ENCODE data around the gene CYFIP2.
A peak's percentile ranks its signal among the peaks of the same experiment; 100 is the strongest.

Gene CYFIP2

DNA sequence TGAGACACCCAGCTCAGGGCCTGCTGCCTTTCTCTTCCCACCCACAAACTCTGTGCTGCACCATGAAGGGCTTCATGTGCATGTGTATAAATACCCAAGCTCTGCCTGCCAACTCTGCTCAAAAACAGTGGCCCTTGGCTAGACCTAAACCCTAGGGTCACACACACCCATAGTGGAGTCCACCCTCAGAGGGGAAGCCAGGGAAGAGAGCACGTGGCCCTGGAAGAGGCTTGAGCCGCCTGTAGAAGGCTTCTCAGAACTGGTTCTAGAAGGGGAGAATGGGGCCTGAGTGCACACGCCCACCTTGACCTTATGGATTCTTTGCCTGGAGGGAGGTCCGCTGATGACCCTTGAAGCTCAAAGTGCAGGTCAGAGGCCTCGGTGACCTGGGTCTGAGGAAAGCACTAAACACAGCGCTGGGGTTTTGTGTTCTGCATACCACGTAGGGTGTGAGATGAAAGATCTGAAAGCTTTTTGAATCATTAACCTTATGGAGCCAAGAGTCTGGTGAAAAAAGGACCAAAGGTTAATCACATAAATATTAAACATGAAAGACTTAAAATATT, 60.6 kb downstream of the CYFIP2 start:
- DNase-seq (ENCODE audit: low read depth), result no peak

DNA sequence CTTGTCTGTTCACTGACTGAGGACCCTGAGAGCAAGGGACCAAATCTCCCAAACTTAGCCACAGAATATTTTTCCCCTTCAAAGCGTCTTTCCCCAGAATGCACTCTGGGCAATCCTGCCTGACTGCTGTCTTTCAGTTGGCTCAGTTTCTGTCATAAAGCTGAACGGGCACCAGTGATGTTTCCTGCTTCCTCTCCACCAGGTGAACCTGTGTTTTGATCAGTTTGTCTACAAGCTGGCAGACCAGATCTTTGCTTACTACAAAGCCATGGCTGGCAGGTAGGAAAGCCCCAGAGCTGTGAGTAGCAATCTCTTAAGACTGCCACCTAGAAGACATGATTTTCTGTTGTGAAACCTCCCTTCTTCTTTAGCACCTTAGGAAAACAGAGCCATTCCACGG, 61.8 kb downstream of the CYFIP2 start:
- DNase-seq (ENCODE audit: low read depth), result no peak

DNA sequence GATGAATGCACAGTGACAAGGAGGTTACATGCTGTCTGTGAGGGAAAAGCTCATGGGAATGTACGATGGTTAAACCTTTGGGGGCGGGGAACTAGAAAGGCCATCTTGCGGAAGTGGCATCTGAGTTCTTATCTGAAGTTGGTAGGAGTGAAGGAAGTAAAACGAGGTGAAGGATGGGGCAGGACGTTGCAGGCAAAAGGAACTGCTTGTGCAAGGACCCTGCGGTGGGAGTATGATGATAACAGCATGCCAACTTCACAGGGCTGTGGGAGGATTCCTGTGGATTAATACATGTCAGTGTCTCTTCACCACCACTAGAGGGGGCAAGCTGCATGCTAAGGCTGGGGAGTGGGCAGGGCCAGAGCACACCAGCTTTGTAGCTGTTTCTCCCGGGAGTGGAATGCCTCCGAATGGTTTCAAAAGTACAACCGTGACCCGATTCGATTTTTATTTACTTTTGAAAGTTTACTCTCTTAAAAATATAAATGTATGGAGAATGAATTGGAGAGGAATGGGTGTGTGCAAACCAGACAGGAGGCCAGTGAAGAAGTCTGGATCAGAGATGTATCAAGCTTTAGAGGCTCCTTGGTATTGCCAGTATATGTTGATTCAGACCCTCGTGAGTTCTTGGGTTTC, 62.5 kb downstream of the CYFIP2 start:
- DNase-seq (ENCODE audit: low read depth), result peak; percentile 72

DNA sequence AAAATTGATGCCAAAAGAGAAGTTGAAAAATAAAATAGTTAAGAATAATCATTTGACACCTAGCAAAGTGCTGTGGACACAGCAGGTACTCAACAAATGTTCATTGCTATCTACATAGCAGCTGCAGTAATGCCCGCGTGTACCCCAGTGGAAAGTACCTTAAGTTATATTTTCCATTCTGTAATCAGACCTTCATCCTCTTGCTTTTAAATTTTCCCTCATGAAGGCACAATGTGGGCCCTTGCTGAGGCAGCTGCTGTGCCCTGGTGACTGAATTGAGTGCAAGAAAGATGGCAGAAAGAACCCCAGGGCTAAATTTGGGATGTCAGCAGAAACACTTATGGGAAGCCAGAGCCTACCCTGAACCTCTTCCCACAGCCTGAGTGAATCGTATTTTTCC, 65.9 kb downstream of the CYFIP2 start:
- DNase-seq (ENCODE audit: low read depth), result no peak

DNA sequence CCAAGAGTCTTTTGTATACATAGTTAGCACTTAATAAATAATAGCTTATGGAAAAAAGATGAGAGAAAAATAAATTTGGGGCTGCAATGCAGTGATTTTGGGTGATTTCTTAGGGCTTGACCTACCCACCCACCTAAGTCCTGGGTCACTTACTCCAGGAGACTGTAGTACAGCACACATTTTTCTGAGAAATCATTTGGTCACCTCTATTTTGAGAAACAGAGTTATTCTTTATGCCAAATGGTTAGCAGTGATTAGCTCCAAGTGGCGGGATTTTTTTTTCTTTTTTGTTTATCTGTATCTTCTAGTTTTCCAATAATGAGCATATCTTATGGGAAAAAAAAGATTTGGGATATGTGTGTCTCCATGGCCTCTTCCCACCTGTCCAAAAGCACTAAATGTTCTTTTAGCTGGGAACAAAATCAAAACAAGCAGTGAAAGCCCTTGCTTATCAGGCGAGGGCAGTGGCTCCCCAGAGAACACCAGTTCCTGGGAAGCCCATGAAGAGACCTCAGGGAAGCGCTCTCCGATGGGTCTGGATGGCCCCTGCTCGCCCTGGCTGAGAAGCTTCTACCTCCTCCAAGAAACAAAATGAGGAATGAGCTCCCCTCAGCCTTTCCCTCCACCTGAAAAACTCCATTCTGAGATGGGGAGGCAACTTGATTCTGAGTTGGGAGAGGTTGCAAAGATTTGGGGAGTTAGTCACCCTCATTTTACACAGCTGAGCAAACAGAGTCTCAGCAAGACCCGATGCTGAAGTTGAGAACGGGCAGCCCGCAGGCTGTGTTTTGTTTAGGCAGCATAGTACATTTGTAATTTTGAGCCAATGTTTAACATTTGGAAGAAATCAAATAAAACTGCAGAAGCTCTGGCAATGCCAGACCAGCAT, 69.9 kb downstream of the CYFIP2 start:
- peak; percentile 66 for DNase-seq (ENCODE audit: low read depth)

DNA sequence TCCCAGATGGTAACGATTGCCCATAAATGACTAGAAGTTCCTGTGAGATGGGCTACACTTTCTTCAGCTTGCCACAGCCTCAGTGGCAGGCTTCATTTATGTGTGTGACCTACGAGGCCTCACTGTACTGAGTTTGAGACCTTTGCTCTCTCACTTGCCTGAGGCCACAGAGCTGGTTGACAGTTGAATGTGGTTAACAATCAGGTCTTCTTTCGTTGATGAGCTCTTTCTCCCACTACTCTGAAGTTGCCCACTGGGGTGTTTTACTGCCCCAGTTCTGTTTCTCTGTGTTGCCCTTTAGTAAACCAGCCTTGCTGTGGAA, 70.5 kb downstream of the CYFIP2 start:
- no peak for DNase-seq (ENCODE audit: low read depth)

DNA sequence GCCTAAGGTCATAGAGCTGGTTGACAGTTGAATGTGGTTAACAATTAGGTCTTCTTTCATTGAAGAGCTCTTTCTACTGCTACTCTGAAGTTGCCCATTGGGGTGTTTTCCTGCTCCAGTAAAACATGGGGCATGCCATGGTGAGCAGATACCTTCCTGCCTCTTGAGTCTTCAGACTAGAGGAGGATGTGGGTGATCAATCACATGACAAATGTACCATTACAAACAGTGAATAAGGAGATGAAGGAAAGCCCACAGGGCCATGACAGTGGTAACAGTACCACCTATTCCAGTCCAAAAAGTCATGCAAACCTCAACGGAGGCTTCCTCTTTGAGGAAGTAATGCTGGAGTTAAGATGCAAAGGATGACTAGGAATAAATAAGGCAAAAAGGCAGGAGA, 73.5 kb downstream of the CYFIP2 start:
- no peak for DNase-seq (ENCODE audit: low read depth)

DNA sequence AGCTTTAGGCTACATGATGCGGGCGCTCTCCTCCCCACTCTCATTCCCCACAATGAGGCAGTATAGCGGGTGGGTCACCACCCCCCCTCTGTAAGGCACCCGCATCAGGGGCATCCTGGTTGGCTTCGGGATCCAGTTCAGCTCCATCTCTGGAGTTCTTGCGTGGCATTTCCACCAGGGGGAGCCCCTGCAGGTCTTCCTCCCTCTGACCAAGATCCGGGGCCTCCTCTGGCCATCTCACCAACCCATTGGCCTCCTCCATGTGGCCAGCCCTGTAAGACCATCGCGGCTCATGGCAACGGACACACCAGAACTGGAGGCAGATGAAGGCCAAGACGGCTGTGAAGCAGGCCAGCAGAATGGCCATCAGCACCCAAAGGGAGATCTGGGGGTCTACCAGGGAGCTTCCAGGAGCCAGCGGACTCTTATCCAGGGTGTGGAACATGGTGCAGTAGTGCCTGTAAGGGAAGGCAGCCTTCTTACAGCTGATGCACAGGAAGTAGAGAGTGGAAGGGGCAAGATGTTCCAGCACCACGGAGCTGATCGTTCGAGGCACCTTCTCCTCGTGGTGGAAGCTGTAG, 77.0 kb downstream of the CYFIP2 start:
- DNase-seq (ENCODE audit: low read depth), result no peak

DNA sequence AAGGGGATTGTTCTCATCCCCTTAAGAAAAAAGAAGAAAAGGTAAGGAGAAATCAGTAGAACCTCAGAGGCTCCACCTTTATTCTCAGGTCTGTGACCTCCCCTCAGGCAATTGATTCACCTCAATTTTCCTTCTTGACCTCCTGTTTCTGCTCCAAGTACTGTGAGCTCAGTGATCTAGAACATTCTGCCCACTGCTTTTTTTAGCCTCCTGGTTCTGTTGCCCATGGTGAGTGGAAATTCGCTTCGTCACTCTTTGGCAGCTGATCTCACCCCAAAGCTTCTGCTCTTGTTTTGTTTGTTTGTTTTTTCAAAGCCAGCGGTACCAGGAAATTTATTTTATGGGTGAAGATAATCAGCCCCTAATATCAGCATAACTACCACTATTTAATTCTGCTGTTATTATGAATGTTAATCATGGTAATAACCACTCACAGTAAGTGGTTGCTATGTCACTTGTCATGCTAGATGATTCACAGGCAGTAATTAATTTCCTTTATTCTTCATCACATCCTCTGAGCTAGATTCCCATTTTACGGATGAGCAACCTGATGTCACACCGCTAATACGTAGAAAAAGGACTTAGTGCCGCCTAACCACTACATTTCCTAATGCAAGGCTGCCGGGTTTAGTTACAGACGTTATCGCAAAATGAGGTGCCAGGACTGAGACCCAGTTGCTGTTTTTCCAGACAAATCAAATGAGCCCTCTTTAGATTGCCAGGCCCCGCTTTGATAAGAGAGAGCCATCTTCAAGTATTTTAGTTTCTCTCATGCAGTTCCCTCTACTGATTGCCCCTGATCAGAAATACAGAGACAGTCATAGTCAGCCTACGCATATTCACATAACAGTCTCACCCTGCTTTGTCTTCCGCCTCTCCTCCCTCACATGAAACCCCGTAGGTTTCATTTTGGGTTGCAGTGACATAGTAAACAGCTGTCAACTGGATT, 78.2 kb downstream of the CYFIP2 start:
- no peak for DNase-seq (ENCODE audit: low read depth)

DNA sequence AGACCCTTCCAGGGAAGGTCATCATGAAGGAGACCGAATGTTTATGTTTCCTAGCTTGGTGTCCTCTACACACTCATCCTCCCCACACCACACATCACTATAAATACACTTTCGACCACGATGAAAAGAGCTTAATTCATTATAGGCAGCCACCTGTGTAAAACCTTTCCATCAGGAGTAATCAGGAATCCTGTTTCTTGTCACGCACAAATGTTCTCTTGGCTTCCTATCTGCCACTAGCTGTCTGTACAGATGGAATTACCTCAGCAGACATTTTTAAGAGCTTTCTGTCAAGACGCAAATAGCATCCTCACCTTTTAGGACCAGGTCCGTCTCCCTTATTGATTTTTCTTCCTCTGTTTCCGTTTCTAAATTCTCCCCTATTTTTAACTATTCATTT, 79.1 kb downstream of the CYFIP2 start:
- no peak for DNase-seq (ENCODE audit: low read depth)

DNA sequence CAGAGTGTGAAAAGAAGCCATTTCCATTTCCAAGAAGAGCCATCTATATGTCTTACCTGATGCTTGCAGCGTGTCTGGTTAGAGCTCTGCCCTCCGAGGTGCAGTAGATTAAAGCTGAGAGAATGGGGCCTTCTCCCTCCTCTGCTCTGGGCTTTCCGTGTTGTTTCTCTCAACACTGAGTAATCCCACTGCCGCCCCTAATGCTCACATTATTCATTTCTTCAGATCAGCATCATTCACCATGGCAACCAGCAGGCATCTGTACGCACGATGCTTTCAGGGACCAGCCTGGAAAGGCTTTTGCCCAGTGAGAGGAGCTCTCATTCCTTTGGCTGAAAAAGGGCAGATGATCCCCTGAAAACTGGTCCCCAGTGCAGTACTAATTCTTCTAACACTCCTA, 79.6 kb downstream of the CYFIP2 start:
- DNase-seq (ENCODE audit: low read depth), result no peak

DNA sequence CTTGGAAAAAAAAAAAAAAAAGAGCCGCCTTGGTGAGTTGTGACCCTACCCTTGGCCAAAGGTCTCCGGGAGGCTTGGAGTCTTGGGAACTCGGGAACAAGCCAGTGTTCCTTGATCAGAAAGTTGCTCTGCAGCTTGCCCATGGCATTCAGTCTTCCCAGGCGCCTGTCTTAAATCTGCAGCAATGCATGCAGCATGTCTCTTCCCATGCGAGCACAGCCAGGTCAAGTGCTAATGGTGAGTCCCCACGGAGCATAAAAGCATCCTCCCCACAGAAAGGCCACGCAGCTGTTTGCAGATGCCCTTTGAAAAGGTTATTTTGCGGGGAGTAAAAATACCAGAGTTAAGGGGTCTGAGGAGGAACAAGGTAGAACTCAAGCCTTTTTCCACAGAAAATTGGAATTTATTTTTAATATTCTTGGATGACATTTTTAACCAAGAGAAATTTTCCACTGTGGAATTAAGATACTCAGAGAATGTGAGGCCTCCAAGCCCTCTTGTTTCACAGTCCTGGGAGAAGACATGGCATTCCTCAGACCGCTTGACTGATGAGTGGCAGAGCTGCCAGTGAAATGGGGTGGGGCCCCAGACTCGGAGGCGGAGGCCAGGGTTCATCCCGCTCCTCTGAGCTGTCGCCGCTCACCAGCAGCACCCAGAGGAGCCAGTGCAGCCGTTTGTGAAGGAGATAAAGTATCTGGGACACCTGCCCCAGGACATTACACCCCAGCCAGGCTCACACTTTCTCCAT, 81.6 kb downstream of the CYFIP2 start:
- no peak for DNase-seq (ENCODE audit: low read depth)

DNA sequence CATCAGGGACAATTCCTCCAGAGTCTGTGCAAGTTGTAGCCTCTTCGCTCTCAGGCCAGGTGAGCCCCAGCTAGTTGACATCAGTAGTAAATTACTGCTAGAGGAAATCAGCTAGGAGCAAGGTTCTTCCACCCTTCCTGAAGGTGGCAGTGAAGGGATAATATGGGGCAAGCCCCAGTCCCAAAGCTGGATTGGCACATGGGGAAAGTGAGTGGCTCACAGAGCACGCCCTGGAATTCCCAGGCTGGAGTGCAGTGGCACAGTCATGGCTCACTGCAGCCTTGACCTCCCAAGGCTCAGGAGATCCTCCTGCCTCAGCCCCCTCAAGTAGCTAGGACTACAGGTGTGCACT, 82.1 kb downstream of the CYFIP2 start:
- no peak for DNase-seq (ENCODE audit: low read depth)

DNA sequence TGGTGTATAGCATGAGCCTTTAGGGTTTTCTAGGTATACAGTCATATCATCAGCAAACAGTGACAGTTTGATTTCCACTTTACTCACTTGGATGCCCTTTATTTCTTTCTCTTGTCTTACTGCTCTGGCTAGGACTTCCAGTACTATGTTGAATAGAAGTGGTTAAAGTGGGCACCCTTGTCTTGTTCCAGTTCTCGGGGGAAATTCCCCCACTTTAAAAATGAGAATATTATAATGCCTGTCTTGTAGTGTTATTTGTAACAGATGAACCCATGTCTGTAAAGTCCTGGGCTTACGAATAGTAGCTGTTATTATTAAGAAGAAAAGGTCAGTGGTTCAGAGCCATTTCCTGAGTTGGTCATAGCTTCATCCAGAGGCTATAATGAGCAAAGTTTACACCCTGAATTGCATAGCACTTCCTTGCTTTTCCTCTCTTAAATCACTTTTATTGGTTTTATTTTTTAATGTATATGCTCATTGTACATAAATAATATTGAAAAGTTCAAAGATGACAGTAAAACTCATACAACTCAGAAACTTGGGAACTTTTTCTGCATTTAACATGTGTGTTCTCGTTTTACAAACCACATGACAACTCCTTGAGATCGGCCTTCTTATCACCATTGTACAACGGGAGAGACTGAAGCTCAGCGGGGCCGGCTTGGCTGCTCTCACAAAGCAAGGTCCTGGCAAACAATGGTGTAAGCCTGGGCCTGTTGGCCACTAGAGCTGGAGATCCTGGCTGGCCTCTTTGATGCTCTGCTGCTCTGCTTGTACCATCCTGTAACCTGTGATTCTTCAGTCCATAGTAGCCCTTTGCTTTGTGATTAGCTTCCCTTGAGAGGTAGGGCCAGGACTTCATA, 85.2 kb downstream of the CYFIP2 start:
- no peak for DNase-seq (ENCODE audit: low read depth)

DNA sequence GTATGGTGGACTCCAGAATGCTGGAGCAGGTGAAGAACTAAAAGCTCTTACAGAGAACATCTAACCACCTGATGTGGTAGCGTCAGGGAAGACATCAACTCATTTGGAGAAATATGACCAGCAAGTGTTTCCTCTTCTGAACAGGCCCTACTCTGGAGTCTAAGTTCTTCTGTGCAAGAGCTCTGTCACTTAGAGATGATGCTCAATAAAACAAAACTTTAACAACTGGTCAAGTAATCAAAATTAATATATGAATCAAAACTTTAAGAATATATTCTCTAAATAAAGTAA, 85.8 kb downstream of the CYFIP2 start:
- no peak for DNase-seq (ENCODE audit: low read depth)

DNA sequence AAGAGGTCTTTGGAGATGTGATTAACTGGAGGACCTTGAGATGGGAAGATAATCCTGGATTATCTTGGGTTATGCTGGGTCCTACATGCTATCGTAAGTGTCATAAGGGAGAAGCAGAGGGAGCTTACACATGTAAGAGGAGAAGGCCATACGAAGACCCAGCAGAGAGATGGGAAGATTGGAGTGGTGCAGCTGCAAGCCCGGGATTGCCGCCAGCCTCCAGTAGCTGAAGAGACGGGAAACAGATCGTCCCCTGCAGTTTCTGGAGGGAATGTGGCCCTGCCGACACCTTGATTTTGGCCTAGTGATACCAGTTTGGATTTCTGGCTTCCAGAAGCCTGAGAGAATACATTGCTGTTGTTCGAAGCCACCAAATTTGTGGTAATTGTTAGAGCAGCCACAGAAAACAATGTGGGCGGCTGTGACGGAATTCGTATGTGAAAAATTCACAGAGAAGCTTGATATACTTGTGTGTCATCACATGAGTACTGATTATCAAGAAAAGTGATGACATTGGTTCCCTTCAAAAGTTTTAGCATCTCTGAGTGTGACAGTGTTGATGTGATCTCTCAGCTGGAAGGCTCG, 86.9 kb downstream of the CYFIP2 start:
- no peak for DNase-seq (ENCODE audit: low read depth)

DNA sequence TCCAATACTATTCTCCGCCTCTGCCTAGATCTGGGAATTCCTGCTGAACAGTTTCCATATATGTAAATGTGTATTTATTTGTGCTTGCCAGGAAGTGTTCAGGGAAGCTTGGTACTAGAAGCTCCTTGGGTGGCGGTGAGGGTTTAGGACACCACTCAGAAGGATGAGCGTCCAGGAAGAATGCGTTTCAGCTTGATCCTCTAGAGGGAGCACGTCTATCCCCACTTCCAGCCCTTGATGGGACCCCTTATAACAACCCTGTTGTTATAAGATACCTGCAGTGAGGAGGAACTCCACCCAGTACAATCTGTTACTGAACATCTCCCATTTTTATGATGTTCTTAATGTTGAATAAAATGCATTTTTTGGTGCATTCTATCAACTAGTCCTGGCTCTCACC, 88.9 kb downstream of the CYFIP2 start:
- DNase-seq (ENCODE audit: low read depth), result no peak

DNA sequence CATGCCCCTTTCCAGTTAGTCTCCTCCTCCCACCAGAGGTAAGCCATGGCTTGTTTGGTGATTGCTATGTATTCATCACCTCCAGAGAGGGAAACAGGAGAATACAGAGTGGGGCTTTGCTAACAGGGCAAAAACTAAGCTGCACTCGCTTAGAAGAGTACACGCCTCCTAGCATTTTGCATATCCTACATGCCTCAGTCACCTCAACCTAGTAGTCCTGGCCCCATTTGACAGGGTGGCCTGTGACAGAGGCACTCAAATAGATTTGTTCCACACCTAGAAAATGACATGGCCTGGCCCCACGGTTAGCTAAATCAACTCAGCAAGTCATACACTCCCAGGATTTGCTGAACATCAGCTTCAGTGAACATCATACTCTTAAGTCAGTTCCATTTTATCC, 90.7 kb downstream of the CYFIP2 start:
- DNase-seq (ENCODE audit: low read depth), result no peak

DNA sequence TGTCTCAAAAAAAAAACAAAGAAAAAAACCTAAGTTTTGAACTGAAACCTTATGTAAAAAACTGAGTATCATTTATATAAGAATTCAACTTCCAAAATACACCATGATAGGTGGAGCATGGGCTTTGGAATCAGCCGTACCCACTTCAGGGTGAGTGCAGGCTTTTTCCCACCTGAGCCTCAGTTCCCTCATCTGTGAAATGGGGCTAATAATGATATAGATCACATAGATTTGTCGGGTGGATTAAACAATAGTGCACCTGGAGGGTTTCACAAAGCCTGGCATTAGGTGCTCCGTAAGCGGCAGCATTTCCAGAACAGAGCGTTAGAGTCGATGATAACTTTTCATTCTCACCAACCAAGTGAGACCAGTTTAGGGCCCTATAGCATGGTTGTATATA, 91.9 kb downstream of the CYFIP2 start:
- DNase-seq (ENCODE audit: low read depth), result no peak

DNA sequence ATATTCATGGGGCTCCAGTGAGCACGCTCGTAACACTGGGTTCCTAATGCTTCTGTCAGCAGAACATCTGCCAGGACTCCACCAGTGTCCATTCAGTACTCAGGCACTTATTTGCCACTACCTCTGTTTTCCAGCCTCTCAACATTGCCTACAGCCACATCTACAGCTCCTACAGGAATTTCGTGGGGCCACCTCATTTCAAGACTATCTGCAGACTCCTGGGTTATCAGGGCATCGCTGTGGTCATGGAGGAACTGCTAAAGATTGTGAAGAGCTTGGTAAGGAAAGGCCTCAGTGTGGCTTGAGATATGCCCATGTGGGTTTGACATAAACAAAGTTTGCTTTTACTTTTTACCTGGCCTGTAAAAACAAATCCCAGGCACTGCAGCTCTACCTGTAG, 92.9 kb downstream of the CYFIP2 start:
- DNase-seq (ENCODE audit: low read depth), result no peak
